Ecto neural progenitor cell (in vitro differentiated cells): ENCODE measurements around the gene BCL7A.
"Not testable (repeated sequence)": the region's sequence is repeated elsewhere in the genome, so short reads cannot be mapped to it uniquely, and the experiment has no call there.

Experiments
- DNase-seq: peaks from one replicate; pipeline ENCODE4 v3.0.0-alpha.2; 2018; ENCODE audit warnings: low spot score

BCL7A gene

GRCh38 chr12:122096014-122096413, 74.3 kb downstream of the BCL7A start:
- DNase-seq = no peak

- DNase-seq = no peak
These were observed 75.0 kb downstream of the BCL7A start for GRCh38 chr12:122096591-122097149.

DNA sequence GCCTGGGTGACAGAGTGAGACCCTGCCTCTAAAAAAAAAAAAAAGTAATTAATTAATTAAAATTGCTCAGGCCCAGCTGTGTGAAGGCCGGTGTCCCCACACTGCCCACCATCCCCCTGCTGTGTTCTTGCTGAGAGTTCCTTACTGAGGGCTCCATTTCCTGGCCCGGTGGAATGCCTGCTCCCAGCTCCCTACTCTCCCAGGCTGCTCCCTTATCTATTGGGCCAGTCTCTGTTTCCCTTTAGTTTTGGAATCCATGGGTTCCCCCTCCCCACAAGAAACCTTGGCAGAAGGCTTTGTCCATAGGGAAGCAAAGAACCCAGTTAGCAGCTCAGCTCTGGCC, 75.9 kb downstream of the BCL7A start:
- no peak for DNase-seq

DNA sequence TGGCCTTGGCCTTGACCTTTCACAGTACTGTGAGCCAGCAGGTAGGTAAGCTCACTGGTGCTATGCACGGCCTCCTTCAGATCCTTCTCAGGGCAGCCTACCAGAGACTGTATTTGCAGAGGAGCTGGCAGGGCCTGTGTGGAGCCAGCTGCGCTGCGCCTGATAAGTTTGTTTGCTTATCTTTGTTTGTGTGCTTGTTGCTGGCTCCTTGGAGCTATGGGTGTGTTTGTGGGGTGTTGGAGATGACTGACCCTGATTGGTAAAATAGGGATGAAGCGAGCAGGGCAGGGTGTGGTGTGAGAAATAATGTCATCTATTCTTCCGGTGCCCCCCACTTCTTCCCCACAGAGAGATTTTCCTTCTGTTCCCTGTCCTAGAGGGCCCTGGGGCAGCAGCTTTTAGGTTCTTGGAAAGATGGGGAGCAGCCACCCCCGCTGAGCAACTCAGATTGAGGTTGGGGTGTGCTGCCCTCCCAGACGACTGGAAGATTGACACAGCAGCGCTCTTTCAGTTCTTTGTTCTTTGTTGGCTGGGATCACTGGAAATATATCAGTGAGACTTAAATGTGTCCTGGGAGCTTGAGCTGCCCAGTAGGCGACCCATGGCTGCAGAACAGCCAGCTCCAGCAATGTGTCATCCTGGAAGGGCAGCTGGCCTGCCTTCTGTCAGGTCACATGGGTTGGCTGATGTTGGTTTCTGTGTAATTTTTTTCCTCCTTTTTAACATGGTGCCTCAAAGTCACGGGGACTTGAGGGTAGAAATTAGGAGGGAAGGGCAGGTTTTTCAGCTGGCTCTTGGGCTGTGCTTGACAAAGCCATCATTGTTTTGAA, 76.5 kb downstream of the BCL7A start:
- peak; percentile 50 for DNase-seq

GRCh38 chr12:122099280-122099749, 77.6 kb downstream of the BCL7A start:
- DNase-seq = peak; percentile 40

DNA sequence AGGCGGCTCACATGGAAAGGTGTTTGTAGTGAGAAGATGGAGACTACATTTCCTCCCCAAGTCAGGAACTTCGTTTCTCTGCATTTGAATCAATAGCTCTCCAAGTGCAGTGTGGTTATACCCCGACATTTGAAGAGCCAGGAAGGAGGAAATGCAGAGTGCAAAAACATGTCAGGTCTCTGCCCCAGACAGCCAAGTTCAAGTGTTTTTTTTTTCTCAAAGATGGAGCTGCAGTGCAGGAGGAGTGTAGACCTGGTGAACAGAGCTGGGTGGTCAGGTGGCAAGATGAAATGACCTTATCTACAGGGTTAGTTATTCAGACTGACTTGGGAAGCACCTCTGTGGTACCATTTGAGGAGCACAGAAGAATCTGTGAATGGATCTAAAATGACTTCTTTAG, 78.2 kb downstream of the BCL7A start:
- DNase-seq = no peak

DNA sequence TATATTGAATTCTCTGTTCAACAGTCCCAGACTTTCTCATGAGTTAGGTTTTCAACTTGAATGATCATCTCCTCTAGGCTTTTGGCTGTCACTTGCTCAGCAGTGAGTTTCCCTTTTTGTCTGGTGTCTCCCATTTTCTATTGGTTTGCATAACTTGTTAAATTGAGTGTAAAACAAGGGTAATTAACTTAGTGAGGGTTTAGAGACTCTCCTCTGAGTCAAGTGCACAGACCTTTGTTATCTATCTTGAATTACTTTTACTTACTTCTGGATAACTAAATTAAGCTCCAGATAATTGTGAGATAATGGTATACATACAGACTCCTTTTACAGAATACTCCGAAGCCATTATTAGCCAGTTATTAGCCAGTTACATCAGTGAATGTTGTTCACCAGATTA, 78.9 kb downstream of the BCL7A start:
- no peak for DNase-seq

- no peak for DNase-seq
These were observed 80.6 kb downstream of the BCL7A start for GRCh38 chr12:122102331-122102730.

DNA sequence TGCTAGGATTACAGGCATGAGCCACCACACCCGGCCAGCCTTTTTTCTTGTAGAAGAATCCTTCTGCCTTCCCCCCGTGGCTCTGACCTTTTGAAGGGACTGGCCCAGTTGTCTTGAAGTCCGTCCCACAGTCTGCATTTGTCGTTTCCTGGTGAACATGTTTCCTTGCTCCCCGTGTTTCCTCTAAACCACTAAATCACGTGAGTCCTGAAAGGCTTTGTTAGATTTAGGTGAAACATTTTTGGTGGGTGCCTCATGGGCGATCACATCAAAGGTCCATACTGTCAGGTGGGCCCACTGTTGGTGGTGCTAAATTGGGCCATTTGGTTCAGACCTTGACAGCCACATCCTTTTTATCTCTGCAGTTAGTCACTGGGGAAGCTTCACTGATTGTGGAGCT, 83.2 kb downstream of the BCL7A start:
- DNase-seq = no peak

GRCh38 chr12:122105496-122105895, 83.8 kb downstream of the BCL7A start:
- DNase-seq = not testable (repeated sequence)

GRCh38 chr12:122106843-122107242, 85.2 kb downstream of the BCL7A start:
- no peak for DNase-seq

GRCh38 chr12:122107261-122107660, 85.6 kb downstream of the BCL7A start:
- DNase-seq = no peak

DNA sequence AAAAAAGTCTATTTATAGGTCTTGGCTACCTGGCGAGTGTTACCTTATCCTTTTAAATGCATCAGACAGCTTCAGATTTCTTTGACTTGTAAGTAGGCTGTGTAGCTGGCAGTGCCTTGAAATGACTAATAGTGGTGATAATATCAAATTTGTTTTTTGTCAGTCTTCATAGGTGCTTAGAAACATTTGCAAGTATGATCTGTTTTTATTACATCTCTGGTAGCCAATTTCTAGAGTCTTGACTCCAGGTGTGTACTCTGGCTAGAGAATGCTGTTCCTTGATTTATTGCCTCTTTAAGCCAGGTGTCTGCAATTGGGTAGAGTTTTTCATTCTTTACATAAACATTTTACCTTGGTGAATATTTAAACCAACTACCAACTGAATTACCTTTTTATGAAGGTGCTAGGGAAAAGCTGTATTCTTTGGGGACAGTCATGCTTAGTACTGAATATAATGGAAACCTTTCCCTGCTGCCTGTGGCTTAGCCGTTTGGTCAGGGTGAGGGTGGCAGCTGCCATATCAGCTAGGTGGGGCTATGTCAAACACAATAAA, 89.5 kb downstream of the BCL7A start:
- no peak for DNase-seq
